SK-N-SH treated with all-trans-retinoic acid at 6 μM for 48 hours (cell line): ENCODE data around the gene CPNE4.

Experiments
- ATAC-seq: fragments of 200-7000 bp; cut with Tn5 transposase; 3 replicates; pipeline ENCODE4 v1.9.1; 2020; ENCODE audit warnings: mild to moderate bottlenecking, moderate library complexity
- ARNTL ChIP-seq: fragments of 450-650 bp; formaldehyde crosslinking; IDR thresholded peaks from 2 replicates; pipeline ENCODE4 v1.5.0; 2020; ENCODE audit warnings: low read depth, mild to moderate bottlenecking, moderate library complexity, borderline replicate concordance
- BACH2 ChIP-seq: fragments of 250-450 bp; sonication (Bioruptor Pico); IDR thresholded peaks from 2 replicates; pipeline ENCODE4 v1.9.0; 2021; ENCODE audit warnings: mild to moderate bottlenecking, borderline replicate concordance
- CREB5 ChIP-seq: fragments of 250-450 bp; sonication (Bioruptor Pico); IDR thresholded peaks from 2 replicates; pipeline ENCODE4 v1.5.1; 2020; ENCODE audit warnings: low read depth, mild to moderate bottlenecking, moderate library complexity
- CSDC2 ChIP-seq: fragments of 250-450 bp; sonication (Bioruptor Pico); IDR thresholded peaks from 2 replicates; pipeline ENCODE4 v1.5.0; 2020; ENCODE audit warnings: mild to moderate bottlenecking, moderate library complexity
- ESRRG ChIP-seq: fragments of 250-450 bp; sonication (Bioruptor Pico); IDR thresholded peaks from 2 replicates; pipeline ENCODE4 v1.6.1; 2021; ENCODE audit warnings: mild to moderate bottlenecking
- GLIS3 ChIP-seq: fragments of 250-450 bp; sonication (Bioruptor Pico); IDR thresholded peaks from 2 replicates; pipeline ENCODE4 v1.5.0; 2020; ENCODE audit warnings: mild to moderate bottlenecking, moderate library complexity
- ISL1 ChIP-seq: fragments of 250-450 bp; sonication (Bioruptor Pico); IDR thresholded peaks from 2 replicates; pipeline ENCODE4 v2.1.2; 2022; ENCODE audit warnings: mild to moderate bottlenecking, moderate library complexity
- OSR1 ChIP-seq: fragments of 250-450 bp; sonication (Bioruptor Pico); IDR thresholded peaks from 2 replicates; pipeline ENCODE4 v1.8.0; 2022; ENCODE audit warnings: moderate library complexity, mild to moderate bottlenecking, inconsistent platforms
- PATZ1 ChIP-seq: fragments of 250-450 bp; sonication (Bioruptor Pico); IDR thresholded peaks from 2 replicates; pipeline ENCODE4 v1.8.0; 2020; ENCODE audit warnings: mild to moderate bottlenecking, moderate library complexity, borderline replicate concordance
- POU6F1 ChIP-seq: fragments of 250-450 bp; sonication (Bioruptor Pico); IDR thresholded peaks from 2 replicates; pipeline ENCODE4 v1.8.0; 2021; ENCODE audit warnings: low read depth, mild to moderate bottlenecking, moderate library complexity, borderline replicate concordance
- PPARA ChIP-seq: fragments of 250-450 bp; sonication (Bioruptor Pico); IDR thresholded peaks from 2 replicates; pipeline ENCODE4 v1.5.0; 2020; ENCODE audit warnings: mild to moderate bottlenecking, borderline replicate concordance
- RARB ChIP-seq: fragments of 250-450 bp; sonication (Bioruptor Pico); IDR thresholded peaks from 2 replicates; pipeline ENCODE4 v1.8.0; 2021; ENCODE audit warnings: mild to moderate bottlenecking, moderate library complexity
- SNAI2 ChIP-seq: fragments of 250-450 bp; sonication (Bioruptor Pico); IDR thresholded peaks from 2 replicates; pipeline ENCODE4 v1.5.0; 2020; ENCODE audit warnings: mild to moderate bottlenecking, moderate library complexity
- TOX ChIP-seq: fragments of 250-450 bp; sonication (Bioruptor Pico); IDR thresholded peaks from 2 replicates; pipeline ENCODE4 v1.8.0; 2021; ENCODE audit warnings: mild to moderate bottlenecking, moderate library complexity, borderline replicate concordance
- TSHZ2 ChIP-seq: fragments of 250-450 bp; sonication (Bioruptor Pico); IDR thresholded peaks from 2 replicates; pipeline ENCODE4 v1.5.0; 2020; ENCODE audit warnings: mild to moderate bottlenecking, moderate library complexity
- ZC3H10 ChIP-seq: fragments of 250-450 bp; sonication (Bioruptor Pico); IDR thresholded peaks from 2 replicates; pipeline ENCODE4 v1.5.1; 2021; ENCODE audit warnings: mild to moderate bottlenecking, moderate library complexity
- ZFP3 ChIP-seq: fragments of 250-450 bp; sonication (Bioruptor Pico); IDR thresholded peaks from 2 replicates; pipeline ENCODE4 v1.5.0; 2020; ENCODE audit warnings: mild to moderate bottlenecking, moderate library complexity
- ZNF565 ChIP-seq: fragments of 450-650 bp; formaldehyde crosslinking; conservative IDR thresholded peaks from 2 replicates; pipeline ENCODE4 v1.5.0; 2020; ENCODE audit warnings: low read depth, mild to moderate bottlenecking, moderate library complexity
- ZNF8 ChIP-seq: fragments of 450-650 bp; formaldehyde crosslinking; IDR thresholded peaks from 2 replicates; pipeline ENCODE4 v1.5.0; 2020; ENCODE audit warnings: mild to moderate bottlenecking, moderate library complexity

The CPNE4 gene

GRCh38 chr3:131988209-131988608 lies 46.6 kb downstream of the CPNE4 start:
- no peak for ATAC-seq
- TF ChIP-seq GLIS3 (no peak), POU6F1 (no peak), ESRRG (CRISPR knock-in tag) (no peak), ZC3H10 (CRISPR knock-in tag) (no peak), PATZ1 (no peak), ISL1 (CRISPR knock-in tag) (no peak), OSR1 (no peak), ZNF565 (CRISPR knock-in tag) (no peak), ZFP3 (CRISPR knock-in tag) (no peak), TSHZ2 (no peak), BACH2 (no peak), ZNF8 (CRISPR knock-in tag) (no peak), RARB (no peak), CREB5 (no peak), CSDC2 (no peak), TOX (CRISPR knock-in tag) (no peak)

- TF ChIP-seq SNAI2 (CRISPR knock-in tag) (no peak), CREB5 (no peak), POU6F1 (no peak), PATZ1 (no peak), PPARA (CRISPR knock-in tag) (no peak), ARNTL (CRISPR knock-in tag) (no peak), ESRRG (CRISPR knock-in tag) (no peak)
- ATAC-seq: no peak
Measured at GRCh38 chr3:131983689-131984088, 51.1 kb downstream of the CPNE4 start.

GRCh38 chr3:131981323-131981722 lies 53.5 kb downstream of the CPNE4 start:
- ATAC-seq: no peak
- no peak for TF ChIP-seq ZC3H10 (CRISPR knock-in tag)
- TF ChIP-seq, all 23 proteins: peak for 0
